ENCODE data around the gene ETS1. TPM values are rescaled to one million over a fixed set of nuclear protein-coding genes. Genes with fewer than 3 reads are reported as not detected.
A peak's percentile ranks its signal among the peaks of the same experiment; 100 is the strongest.

The ETS1 gene
- total and polyA plus RNA-seq, 11 donors = 18.4 to 101 (median 45.3) TPM

GRCh38 chr11:128585498-128586238 is 1.7 kb downstream of the ETS1 start:
- no peaks in the 10 kb centered on the region for H3K36me3 ChIP-seq
- peaks cover 0 to 3% (median 0%) of the 10 kb centered on the region in 9 donors for H3K27me3 ChIP-seq
- H3K9me3 ChIP-seq = no peaks in the 10 kb centered on the region
- intact Hi-C loops (cut with DNase I) = no loop called here
- H3K27ac ChIP-seq = peak overlapping the region in 10 of 12 donors; percentile 20 to 68 (median 52)
- TF ChIP-seq POLR2A (IDR thresholded peaks at IDR 0.05) (no peak), CTCF (IDR thresholded peaks at IDR 0.05) (no peak)
- DNase-seq (no peak), ATAC-seq (peak in 1 of 4 donors; percentile 31)
- 45 to 66% (median 53%) methylated on average over 14 of the region's 14 CpGs for WGBS, 4 donors
- H3K4me1 ChIP-seq = peaks cover 0 to 34% (median 20%) of the 10 kb centered on the region in 12 donors
- peak overlapping the region in 9 of 12 donors; percentile 36 to 55 (median 46) for H3K4me3 ChIP-seq

GRCh38 chr11:128584253-128584652 is 3.1 kb downstream of the ETS1 start:
- Histone ChIP-seq H3K27ac (peak overlapping the region in 2 of 12 donors; percentile 2 to 43), H3K27me3 (peaks cover 0 to 3% (median 0%) of the 10 kb centered on the region in 9 donors), H3K4me3 (peak overlapping the region in 1 of 12 donors; percentile 4), H3K4me1 (peaks cover 4 to 49% (median 24%) of the 10 kb centered on the region in 12 donors), H3K9me3 (no peaks in the 10 kb centered on the region), H3K36me3 (no peaks in the 10 kb centered on the region)
- no peak for ATAC-seq
- intact Hi-C loops (cut with DNase I) = no loop called here
- 75 to 94% (median 80%) methylated on average over 3 of the region's 3 CpGs for WGBS, 4 donors
- no peak for TF ChIP-seq CTCF (IDR thresholded peaks at IDR 0.05)
- no peak for TF ChIP-seq POLR2A (IDR thresholded peaks at IDR 0.05)
- no peak for DNase-seq

- intact Hi-C loops (cut with DNase I) = no loop called here
- Histone ChIP-seq H3K27me3 (no peaks in the 10 kb centered on the region), H3K4me3 (peak overlapping the region in 1 of 12 donors; percentile 2), H3K4me1 (peaks cover 4 to 62% (median 29%) of the 10 kb centered on the region in 12 donors), H3K9me3 (no peaks in the 10 kb centered on the region), H3K36me3 (no peaks in the 10 kb centered on the region), H3K27ac (peak overlapping the region in 5 of 12 donors; percentile 1 to 25 (median 14))
- TF ChIP-seq POLR2A (IDR thresholded peaks at IDR 0.05) (no peak), CTCF (IDR thresholded peaks at IDR 0.05) (no peak)
- ATAC-seq = peak in 3 of 4 donors; percentile 46 to 98 (median 85)
- peak in 2 of 5 donors; percentile 43 to 45 for DNase-seq
- WGBS, 4 donors = 35 to 52% (median 37%) methylated on average over 8 of the region's 8 CpGs
These were observed 4.6 kb downstream of the ETS1 start for GRCh38 chr11:128582496-128583366.

Measured in heart left ventricle (tissue), 16 donors.